Stimulated activated CD8-positive, alpha-beta memory T cell treated with anti-CD3 and anti-CD28 coated beads, Interleukin-7, amount 100 ng/mL, for 48 hours (primary cell): ENCODE data around the gene SLCO4A1.
"Not testable (repeated sequence)": the region's sequence is repeated elsewhere in the genome, so short reads cannot be mapped to it uniquely, and the experiment has no call there.

Source experiments
- DNase-seq, 2 donors: peaks; one replicate each; pipeline ENCODE4 v3.0.0-alpha.2; 2020; ENCODE audit warnings: low read depth in 1 of 2; ENCODE audit errors: extremely low read depth in 1 of 2

The SLCO4A1 gene

DNA sequence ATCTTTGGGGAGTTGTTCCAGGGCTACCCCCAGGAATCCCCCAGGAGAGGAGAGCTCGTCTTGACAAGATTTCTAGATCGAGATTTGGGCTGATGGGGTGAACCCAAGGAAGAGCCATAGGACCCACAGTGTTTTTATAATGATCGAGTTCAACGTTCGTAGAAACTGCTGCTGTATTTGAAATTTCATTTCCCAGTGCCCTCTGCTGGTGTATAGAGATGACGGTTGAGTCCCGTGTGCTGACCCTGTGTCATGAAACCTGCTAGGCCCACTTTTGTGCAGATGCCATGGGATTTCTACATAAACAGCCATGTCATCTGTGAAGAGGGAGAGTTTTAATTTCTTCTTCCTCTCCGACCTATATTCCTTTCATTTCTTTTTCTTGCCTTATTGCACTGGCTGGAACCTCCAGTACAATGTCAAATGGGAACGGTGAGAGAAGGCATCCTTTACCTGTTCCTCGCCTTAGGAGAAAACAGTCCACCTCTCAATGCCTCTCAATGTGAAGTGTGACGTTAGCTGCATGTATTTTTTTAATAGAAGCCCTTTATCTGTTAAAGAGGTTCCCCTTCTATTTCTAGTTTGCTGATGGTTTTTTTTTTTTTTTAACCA lies 37.8 kb downstream of the SLCO4A1 start:
- DNase-seq = no peak

DNA sequence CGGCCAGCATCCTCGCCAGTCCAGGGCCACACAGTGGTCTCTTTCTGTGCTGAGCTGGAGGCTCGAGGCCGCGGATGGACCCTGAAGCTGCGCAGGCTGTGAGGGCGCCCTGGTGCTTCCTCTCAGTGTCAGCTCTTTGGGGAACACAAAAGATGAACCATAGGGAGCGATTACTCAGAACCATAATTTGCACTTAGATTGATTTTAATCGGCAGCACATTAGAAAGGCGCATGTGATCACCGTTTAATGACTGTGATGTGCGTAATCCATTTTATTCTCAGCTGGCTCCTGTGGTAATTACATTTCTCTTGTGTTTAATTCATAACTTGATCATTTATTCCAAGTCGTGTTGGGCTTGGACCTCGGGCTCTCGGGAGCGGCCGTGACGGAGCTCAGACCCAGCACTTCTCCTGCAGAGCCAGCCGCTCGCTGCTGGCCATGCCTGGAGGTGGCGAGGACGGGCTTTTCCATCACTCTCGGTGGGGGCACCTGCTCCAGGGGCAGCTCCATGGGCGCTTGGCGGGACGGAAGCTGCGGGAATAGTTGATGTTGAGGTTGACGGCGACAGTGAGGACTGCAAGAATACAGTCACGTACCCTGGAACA lies 40.7 kb downstream of the SLCO4A1 start:
- DNase-seq = no peak

DNA sequence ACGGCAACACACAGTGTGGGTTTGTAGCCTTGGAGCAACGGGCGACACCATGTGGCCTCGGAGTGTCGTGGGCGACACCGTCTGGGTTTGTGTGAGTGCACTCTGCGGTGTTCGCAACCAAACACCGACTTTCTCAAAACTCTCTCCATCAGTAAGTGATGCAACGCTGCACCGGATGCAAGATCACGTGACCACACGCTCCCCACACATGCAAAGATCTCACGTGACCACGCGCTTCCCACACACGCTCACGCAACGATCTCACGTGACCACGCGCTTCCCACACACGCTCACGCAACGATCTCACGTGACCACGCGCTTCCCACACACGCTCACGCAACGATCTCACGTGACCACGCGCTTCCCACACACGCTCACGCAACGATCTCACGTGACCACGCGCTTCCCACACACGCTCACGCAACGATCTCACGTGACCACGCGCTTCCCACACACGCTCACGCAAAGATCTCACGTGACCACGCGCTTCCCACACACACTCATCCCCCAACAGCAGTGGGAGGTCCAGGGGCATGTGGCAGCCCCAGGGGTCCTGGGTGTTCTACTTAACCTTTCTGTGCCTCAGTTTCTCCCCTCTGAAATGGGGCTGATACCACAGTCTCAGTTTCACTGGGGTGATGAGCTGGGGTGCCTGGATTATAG lies 41.5 kb downstream of the SLCO4A1 start:
- not testable (repeated sequence) for DNase-seq

GRCh38 chr20:62684981-62685380 lies 42.7 kb downstream of the SLCO4A1 start:
- DNase-seq = no peak

DNA sequence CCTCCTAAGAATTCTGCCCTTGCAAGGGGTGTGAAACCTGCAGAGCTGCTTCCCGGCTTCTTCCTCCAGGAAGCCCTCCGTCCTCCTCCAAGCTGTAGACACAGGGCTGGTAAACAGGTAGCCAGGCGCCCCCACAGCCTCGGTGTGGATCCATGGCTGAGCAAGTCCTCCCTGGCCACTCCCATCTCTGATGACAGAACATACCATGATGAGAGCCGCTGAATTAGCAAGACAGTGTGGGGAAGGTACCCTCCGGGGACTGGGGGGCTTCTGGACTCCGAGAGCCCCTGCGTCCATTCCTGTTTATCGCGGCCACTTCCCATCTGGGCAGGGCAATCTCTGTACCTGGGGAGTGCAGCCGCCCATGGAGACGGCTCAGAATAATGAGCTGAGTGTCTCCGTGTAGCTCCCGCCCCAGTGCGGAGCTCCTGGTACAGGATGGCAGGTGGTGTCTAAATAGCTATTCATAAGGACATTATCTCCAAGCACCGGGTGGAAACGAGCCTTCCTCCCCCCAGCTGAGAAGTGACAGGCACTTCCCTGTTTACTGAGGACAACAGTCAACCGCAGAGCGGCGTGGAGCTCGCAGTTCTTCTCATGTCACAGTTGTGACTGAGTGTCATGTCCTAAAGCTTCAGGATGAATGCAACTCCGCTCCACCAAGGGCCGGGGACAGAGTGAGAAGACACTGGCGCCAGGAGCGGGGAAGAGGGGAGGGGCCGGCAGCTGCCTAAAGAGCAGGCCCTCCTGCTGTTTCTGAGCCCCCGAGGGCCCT lies 43.7 kb downstream of the SLCO4A1 start:
- no peak for DNase-seq

DNA sequence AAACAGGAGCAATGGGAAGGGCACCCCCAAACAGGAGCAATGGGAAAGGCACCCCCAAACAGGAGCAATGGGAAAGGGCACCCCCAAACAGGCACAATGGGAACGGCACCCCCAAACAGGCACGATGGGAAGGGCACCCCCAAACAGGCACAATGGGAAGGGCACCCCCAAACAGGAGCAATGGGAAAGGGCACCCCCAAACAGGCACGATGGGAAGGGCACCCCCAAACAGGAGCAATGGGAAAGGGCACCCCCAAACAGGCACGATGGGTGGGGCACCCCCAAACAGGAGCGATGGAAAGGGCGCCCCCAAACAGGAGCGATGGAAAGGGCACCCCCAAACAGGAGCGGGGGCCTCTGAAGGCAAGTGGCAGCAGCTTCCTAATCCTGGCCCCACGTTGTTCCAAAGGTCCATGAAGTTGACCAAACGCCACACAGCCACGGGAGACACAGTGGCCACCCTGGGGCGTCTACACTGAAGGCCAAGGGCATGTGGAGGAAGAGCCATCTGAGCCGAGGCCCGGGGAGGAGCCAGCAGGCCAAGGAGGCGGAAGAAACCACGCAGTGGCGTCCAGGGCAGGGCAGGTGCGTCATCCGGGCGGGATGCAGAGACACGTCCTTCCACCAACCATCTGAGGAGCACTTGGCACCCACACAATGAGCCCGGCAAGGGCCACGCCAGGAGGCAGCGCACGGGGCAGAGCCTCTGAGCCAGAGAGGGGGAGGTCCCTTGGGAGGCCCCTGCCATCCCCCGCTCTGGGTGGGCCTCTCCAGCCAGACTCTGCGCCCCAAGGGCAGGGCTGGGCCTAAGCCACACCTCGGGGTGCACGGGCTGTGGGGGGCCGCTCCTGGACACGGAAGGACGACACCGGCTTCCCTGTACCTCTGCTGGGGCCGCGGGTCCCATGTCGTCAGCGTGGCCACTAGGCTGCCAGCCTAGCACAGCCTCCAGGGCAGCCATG lies 44.8 kb downstream of the SLCO4A1 start:
- no peak for DNase-seq

- no peak for DNase-seq
Measured at GRCh38 chr20:62688083-62688482, 45.8 kb downstream of the SLCO4A1 start.

DNA sequence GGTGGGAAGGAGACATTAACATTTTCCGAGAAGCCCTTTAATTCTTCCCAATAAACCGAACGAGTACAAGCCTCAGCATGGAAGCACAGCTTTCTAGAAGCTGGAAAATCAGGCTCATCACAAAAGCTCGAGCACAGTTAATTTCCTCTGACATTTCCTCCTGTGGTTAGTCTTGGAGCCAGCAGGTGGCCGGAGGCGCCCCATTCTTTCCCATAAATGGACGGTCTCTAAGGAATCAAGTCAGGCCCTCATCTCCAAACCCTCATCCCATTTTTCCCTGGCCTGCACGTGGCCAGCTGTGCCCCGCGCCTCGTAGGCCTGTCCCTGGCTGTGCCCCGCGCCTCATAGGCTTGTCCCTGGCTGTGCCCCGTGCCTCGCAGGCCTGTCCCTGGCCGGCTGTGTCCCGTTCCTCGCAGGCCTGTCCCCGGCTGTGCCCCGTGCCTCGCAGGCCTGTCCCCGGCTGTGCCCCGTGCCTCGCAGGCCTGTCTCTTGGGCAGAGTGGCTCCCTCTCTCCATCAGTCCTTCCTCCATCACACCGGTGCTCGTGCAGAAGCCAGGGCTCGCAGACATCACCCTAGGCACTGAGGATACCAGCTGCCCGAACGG lies 46.7 kb downstream of the SLCO4A1 start:
- DNase-seq = no peak

- DNase-seq = no peak
Measured at GRCh38 chr20:62689861-62690260, 47.6 kb downstream of the SLCO4A1 start.

DNA sequence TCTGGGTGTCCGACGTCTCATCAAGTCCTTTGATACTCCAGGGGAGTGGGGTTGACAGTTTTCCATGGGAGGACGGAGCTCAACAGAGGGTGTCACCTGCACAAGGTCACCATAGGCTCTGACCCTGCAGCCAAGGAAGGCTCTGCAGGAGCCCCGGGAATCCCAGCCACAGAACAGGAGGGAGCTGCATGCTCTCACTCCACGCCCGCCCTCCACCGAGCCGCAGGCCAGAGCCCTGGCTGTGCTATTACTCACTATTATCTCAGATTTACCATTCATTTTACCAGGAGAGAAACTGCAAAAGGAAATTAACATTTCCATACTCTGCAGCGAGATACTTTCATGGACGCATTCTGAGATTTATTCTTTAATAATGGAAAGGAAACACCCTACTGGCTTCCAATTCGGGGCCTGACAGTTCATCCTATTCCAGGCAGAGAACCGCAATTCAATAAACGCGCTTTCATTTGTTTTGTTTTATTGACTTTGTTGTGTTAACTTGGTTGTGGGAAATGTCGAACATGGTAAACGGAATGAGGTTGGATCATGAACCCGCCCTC lies 48.0 kb downstream of the SLCO4A1 start:
- no peak for DNase-seq

DNA sequence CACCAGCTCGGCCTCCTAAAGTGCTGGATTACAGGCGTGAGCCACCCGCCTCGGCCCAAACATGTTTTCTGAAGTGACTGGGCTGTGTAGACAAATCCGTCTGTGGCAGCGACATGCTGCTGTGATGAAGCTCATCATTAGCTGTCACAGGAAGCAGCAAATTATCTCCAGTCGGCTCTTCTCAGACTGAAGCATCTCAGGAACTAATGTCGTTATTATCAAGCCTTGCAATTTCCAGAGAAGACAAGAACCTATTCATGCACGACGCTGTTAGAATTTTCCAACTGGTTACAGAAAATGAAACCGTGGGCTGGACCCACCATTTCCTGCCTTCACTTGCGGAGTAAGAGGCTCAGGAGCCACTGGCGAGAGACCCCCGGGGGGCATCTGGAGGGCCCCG lies 49.2 kb downstream of the SLCO4A1 start:
- DNase-seq = no peak

DNA sequence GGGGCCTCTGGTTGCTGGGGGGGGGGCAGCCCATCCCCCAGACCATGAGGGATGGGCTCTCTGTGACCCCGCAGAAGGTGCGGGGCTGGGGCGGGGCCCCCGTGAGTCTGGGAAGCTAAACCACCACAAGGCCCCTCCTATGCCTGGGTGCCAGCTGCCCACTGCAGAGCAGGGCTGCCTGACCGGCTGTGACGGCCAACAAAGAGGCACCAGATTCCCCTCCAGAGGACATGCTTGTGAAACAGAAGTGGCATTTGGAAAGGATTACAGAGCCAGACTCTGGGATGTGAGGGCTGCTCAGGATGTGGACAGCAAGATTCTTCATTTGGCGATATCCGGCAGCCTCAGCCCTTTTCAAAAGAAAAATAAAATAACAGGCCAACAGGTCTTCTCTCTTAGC lies 49.9 kb downstream of the SLCO4A1 start:
- DNase-seq = no peak

- no peak for DNase-seq
Measured at GRCh38 chr20:62692801-62693523, 50.7 kb downstream of the SLCO4A1 start.

DNA sequence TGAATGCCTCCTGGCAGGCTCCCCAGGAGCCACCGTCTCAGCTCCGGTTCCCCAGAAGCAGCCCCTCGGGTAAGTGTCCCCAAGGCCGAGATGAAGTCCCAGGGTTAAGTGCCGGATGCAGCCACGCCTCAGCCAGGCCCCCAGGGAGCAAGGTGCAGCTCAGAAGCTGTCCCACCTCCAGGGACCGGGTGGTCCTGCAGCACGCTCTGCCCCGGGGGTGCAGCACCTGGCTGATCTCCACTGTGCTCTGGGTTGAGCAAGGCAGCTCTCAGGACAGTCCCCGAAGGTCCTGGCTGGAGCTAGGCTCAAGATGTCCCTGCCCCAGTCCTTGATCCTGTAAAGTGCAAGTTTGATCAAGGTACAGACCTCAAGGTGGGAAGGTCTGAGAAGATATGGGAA lies 51.2 kb downstream of the SLCO4A1 start:
- no peak for DNase-seq

DNA sequence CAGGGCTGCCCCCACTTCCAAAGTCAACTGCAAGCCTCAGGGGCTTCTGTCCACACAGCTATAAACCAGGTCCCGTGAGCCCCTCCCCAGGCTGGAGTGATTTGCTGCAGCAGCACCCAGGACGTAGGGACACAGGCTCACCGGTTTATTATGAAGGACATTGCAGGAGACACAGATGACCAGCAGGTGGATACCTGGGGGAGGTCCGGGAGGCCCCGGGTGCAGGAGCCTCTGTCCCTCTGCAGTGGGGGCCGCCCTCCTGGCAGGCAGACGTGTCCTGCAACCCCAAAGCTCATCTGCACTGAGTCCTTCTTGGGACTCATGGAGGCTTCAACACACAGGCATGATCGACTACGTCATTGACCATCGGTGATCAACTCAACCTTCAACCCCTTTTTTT lies 51.8 kb downstream of the SLCO4A1 start:
- DNase-seq = no peak

DNA sequence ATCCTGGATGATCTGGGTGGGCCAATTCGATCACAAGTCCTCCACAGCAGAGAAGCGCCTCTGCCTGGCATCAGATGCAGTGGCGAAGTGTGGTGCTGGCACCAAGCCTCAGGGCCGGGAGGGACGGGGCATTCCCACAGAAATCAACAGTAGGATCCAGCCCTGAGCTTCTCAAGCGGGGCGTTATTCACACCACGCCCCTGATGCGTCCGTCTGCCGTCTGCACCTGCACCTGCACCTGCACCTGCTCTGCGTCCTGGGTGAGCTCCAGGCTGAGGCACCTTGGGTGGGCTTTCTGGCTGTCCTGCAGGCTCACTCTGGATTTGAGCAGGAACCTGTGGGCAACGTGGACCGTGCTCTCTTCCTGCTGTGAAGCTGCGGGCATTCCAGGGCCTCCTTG lies 52.6 kb downstream of the SLCO4A1 start:
- no peak for DNase-seq

- DNase-seq = no peak
Measured at GRCh38 chr20:62695448-62696414, 53.4 kb downstream of the SLCO4A1 start.

- no peak for DNase-seq
Measured at GRCh38 chr20:62696434-62696957, 54.2 kb downstream of the SLCO4A1 start.
